Left ventricle myocardium inferior (tissue), 1 donor: ENCODE measurements around the gene C2orf68. TPM values are rescaled to one million over a fixed set of nuclear protein-coding genes. Genes with fewer than 3 reads are reported as not detected.
"Not testable (repeated sequence)": the region's sequence is repeated elsewhere in the genome, so short reads cannot be mapped to it uniquely, and the experiment has no call there.

Experiments
- DNase-seq: peaks from one replicate; pipeline ENCODE4 v3.0.0-alpha.2; 2020
- H3K27ac ChIP-seq: fragments of 200-600 bp; replicated peaks from 2 replicates; pipeline ENCODE4 v1.8.0; 2021
- H3K27me3 ChIP-seq: fragments of 200-600 bp; 2 replicates; pipeline ENCODE4 v1.8.0; 2021; ENCODE audit warnings: low read depth
- H3K36me3 ChIP-seq: fragments of 200-600 bp; 2 replicates; pipeline ENCODE4 v1.8.0; 2021
- H3K4me1 ChIP-seq: fragments of 200-600 bp; 2 replicates; pipeline ENCODE4 v1.8.0; 2021
- H3K4me3 ChIP-seq: fragments of 200-600 bp; 2 replicates; pipeline ENCODE4 v1.8.0; 2021; ENCODE audit warnings: mild to moderate bottlenecking, moderate library complexity
- H3K9me3 ChIP-seq: fragments of 200-600 bp; replicated peaks from 2 replicates; pipeline ENCODE4 v1.8.0; 2021
- CTCF ChIP-seq: fragments of 200-600 bp; IDR thresholded peaks from 2 replicates; pipeline ENCODE4 v1.8.0; 2021; ENCODE audit warnings: antibody characterized with exemption, mild to moderate bottlenecking, borderline replicate concordance
- intact Hi-C: fragments of 100-400 bp; cut with micrococcal nuclease; formaldehyde crosslinking; loops from one replicate; pipeline ENCODE4 v1.11.0; 2022
- long read RNA-seq: library from polyadenylated mRNA; unstranded; transcript quantifications from one replicate; pipeline ENCODE4 v2.0.0, GENCODE V29; 2021
- total RNA-seq: library from RNA; stranded (reverse); fragmentation: NEBNext Ultra II Directional; extraction: Animal tissue kit (Norgen Biotek cat#: 25700); gene quantifications from one replicate; pipeline ENCODE4 v1.2.1, GENCODE V29; 2021
- donor health status: DM: no; HTN: yes; CAD: no; lungs with severe emphysema.

Gene C2orf68, protein sequence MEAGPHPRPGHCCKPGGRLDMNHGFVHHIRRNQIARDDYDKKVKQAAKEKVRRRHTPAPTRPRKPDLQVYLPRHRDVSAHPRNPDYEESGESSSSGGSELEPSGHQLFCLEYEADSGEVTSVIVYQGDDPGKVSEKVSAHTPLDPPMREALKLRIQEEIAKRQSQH
- 25.1 TPM for total RNA-seq
- long read RNA-seq, partial matches to known transcripts = 0 of 13 reads
- long read RNA-seq, other reads (novel, unspliced or antisense) = 7 of 13 reads

- H3K4me1 ChIP-seq = peaks cover 71% of the 10 kb centered on the region
- peak within 1 kb of the TSS; percentile 96 for H3K4me3 ChIP-seq
- H3K36me3 ChIP-seq = peaks cover 7% of the 10 kb centered on the region
- H3K27me3 ChIP-seq = no peaks in the 10 kb centered on the region
- TF ChIP-seq CTCF = no peak
- peak; percentile 91 for DNase-seq
- peak within 1 kb of the TSS; percentile 88 for H3K27ac ChIP-seq
- intact Hi-C loops = no loop called here
- no peaks in the 10 kb centered on the region for H3K9me3 ChIP-seq
Observed at GRCh38 chr2:85611705-85612587, at the start of gene C2orf68. Gene C2orf68, minus strand, starts transcription at chr2:85612066. Its CDS starts 82 bp downstream, at chr2:85611984.

DNA sequence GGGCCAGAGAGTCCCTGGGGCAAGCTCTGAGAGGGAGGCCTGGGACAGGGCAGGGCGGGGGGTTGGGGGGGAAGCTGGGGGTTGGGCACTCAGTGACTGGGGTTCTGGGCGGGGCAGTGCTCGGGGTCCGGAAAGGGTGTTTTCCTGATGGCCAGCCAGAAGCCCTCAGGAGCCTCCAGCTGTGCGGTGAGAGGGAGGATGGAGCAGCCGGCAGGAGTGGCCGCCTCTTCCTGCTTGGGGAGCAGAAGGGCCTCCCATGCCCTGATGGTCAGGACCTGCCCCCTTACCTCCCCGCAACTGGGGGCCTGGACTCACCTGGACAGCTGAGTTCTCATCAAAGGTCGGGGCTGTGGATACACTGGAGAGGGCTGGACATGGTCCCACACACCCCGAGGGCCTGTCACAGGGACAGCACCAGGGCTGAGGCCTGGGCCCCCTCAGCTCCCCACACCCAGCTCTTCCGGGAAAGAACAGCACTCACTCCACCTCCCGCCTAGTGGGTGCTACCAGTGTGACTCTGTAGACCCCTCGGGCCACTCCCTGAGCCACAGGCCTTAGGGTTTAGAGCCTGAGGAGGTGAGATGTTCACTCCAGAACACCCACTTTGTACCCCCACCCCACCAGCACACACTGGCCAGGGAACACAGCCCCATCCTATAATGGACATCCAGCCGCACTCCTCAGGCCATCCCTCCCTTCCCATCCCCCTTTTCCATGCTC is 49.4 kb upstream of the C2orf68 start:
- H3K36me3 ChIP-seq = peaks cover 3% of the 10 kb centered on the region
- H3K9me3 ChIP-seq = no peaks in the 10 kb centered on the region
- H3K4me1 ChIP-seq = peaks cover 34% of the 10 kb centered on the region
- intact Hi-C loops = no loop called here
- no peak for TF ChIP-seq CTCF
- DNase-seq = peak; percentile 36
- H3K4me3 ChIP-seq = no peak overlapping the region
- H3K27ac ChIP-seq = peak overlapping the region; percentile 75
- H3K27me3 ChIP-seq = no peaks in the 10 kb centered on the region

GRCh38 chr2:85660725-85661124 is 48.9 kb upstream of the C2orf68 start:
- no peak for TF ChIP-seq CTCF
- H3K4me3 ChIP-seq = no peak overlapping the region
- H3K4me1 ChIP-seq = peaks cover 38% of the 10 kb centered on the region
- peaks cover 7% of the 10 kb centered on the region for H3K36me3 ChIP-seq
- DNase-seq = no peak
- no peaks in the 10 kb centered on the region for H3K27me3 ChIP-seq
- H3K27ac ChIP-seq = peak overlapping the region; percentile 75
- H3K9me3 ChIP-seq = no peaks in the 10 kb centered on the region
- intact Hi-C loops = no loop called here

GRCh38 chr2:85660301-85660700 is 48.4 kb upstream of the C2orf68 start:
- H3K9me3 ChIP-seq, H3K27me3 ChIP-seq, DNase-seq, intact Hi-C loops, H3K4me3 ChIP-seq, H3K36me3 ChIP-seq: not testable (repeated sequence)
- H3K27ac ChIP-seq = peak overlapping the region; percentile 75
- H3K4me1 ChIP-seq = peaks cover 38% of the 10 kb centered on the region

DNA sequence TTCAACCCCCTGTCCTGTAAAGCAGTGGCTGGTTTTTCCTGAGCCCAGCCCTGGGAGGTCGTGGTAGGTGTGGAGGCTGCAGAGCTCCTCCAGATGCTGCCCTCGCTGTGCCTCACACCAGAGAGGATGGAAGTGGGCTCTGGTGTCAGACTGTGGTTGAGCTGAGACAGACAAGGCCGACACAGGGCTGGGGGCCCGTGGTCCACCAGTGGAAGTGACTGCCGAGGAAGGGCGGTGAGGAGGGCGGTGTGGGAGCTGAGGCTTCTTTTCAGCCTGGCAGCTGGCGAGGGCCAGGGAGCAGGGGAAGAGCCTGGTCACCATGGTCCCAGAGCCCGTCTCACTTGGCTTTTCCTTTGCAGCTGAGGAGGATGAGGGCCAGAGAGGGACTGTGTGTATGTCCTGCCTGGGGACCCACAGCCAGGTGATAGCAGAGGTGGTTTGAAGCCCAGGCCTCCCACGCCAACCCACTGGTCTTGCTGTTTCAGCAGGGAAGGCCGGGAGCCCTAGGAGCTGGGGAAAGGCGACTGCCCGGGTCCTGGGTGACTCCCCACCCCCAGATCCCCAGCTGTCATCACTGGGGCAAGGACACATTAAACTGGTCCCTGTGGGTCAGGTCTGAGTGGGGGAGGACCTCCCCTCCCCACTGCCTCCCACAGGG is 47.6 kb upstream of the C2orf68 start:
- Histone ChIP-seq H3K9me3 (no peaks in the 10 kb centered on the region), H3K36me3 (peaks cover 9% of the 10 kb centered on the region), H3K4me1 (peaks cover 38% of the 10 kb centered on the region), H3K4me3 (no peak overlapping the region), H3K27ac (no peak overlapping the region), H3K27me3 (no peaks in the 10 kb centered on the region)
- DNase-seq = no peak
- intact Hi-C loops = no loop called here
- TF ChIP-seq CTCF = no peak

DNA sequence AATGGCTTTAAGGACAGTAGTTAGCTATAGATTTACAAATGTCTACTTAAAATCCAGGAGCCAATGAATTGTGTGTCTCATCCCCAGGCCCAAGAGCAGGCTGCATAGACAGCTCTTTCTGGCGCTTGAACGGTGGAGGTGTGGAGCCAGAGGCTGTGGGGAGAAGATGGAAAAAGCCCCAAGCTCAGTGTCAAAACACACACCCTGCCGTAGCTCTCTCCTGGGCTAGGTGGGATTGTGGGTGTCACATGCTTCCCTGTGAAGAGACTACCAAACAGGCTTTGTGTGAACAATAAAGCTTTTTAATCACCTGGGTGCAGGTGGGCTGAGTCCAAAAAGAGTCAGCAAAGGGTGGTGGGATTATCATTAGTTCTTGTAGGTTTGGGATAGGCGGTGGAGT is 45.5 kb upstream of the C2orf68 start:
- DNase-seq = not testable (repeated sequence)
- peaks cover 28% of the 10 kb centered on the region for H3K36me3 ChIP-seq

More for the DNA sequence above, 45.5 kb upstream of the C2orf68 start:
- H3K27me3 ChIP-seq, H3K9me3 ChIP-seq, H3K4me3 ChIP-seq, intact Hi-C loops, H3K27ac ChIP-seq: not testable (repeated sequence)
- peaks cover 22% of the 10 kb centered on the region for H3K4me1 ChIP-seq
